WTC11 (cell line): Measurements from ENCODE around the gene TOR4A.

ENCODE experiments used
- IRF2 ChIP-seq: sonication (generic); formaldehyde crosslinking; IDR thresholded peaks from 2 replicates; pipeline ENCODE4 v1.8.0; 2022; ENCODE audit warnings: low read depth, missing genetic modification reagents, borderline replicate concordance
- ZNF423 ChIP-seq: fragments of 250-450 bp; sonication (Bioruptor Pico); IDR thresholded peaks from 2 replicates; pipeline ENCODE4 v2.1.2; 2022; ENCODE audit warnings: mild to moderate bottlenecking, moderate library complexity
- TF ChIP-seq, protein P1 (sequence below): fragments of 200-600 bp; IDR thresholded peaks from 2 replicates; pipeline ENCODE4 v1.8.0; 2022; ENCODE audit warnings: antibody characterized with exemption
- TF ChIP-seq, protein P2 (sequence below): sonication (generic); formaldehyde crosslinking; conservative IDR thresholded peaks from 2 replicates; pipeline ENCODE4 v1.8.1; 2022; ENCODE audit warnings: mild to moderate bottlenecking, missing genetic modification reagents
- TF ChIP-seq, protein P3 (sequence below): sonication (generic); formaldehyde crosslinking; IDR thresholded peaks from 2 replicates; pipeline ENCODE4 v1.8.0; 2022; ENCODE audit warnings: mild to moderate bottlenecking, missing genetic modification reagents
- TF ChIP-seq, protein P4 (sequence below): sonication (generic); formaldehyde crosslinking; IDR thresholded peaks from 2 replicates; pipeline ENCODE4 v1.8.1; 2023; ENCODE audit warnings: mild to moderate bottlenecking, missing genetic modification reagents, moderate library complexity
- TF ChIP-seq, protein P5 (sequence below): sonication (generic); formaldehyde crosslinking; IDR thresholded peaks from 2 replicates; pipeline ENCODE4 v1.8.1; 2023; ENCODE audit warnings: mild to moderate bottlenecking, missing genetic modification reagents, moderate library complexity

DNA sequence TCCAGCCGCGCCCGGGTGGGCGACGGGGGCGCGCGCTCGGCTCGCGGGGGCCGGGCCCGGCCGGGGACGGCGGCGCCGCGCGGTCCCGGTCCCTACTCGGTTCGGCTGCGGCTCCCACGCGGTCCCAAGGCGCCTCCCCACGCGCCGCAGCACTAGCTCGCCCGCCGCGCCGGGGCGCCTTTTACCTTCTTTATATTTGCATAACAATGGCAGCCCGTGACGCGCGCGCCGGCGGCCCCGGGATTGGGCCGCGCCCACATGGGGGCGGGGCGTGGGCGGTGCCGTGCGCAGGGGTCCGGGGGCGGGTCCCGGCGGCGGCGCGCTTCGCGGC is 24.6 kb downstream of the TOR4A start, which contains the start of gene NRARP:
- TF ChIP-seq IRF2 (CRISPR knock-in tag) (no peak), ZNF423 (CRISPR knock-in tag) (no peak)
- TF ChIP-seq, protein P1, sequence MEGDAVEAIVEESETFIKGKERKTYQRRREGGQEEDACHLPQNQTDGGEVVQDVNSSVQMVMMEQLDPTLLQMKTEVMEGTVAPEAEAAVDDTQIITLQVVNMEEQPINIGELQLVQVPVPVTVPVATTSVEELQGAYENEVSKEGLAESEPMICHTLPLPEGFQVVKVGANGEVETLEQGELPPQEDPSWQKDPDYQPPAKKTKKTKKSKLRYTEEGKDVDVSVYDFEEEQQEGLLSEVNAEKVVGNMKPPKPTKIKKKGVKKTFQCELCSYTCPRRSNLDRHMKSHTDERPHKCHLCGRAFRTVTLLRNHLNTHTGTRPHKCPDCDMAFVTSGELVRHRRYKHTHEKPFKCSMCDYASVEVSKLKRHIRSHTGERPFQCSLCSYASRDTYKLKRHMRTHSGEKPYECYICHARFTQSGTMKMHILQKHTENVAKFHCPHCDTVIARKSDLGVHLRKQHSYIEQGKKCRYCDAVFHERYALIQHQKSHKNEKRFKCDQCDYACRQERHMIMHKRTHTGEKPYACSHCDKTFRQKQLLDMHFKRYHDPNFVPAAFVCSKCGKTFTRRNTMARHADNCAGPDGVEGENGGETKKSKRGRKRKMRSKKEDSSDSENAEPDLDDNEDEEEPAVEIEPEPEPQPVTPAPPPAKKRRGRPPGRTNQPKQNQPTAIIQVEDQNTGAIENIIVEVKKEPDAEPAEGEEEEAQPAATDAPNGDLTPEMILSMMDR, result no peak
- TF ChIP-seq, protein P2, sequence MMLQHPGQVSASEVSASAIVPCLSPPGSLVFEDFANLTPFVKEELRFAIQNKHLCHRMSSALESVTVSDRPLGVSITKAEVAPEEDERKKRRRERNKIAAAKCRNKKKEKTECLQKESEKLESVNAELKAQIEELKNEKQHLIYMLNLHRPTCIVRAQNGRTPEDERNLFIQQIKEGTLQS (CRISPR knock-in tag), result no peak
- TF ChIP-seq, protein P3, sequence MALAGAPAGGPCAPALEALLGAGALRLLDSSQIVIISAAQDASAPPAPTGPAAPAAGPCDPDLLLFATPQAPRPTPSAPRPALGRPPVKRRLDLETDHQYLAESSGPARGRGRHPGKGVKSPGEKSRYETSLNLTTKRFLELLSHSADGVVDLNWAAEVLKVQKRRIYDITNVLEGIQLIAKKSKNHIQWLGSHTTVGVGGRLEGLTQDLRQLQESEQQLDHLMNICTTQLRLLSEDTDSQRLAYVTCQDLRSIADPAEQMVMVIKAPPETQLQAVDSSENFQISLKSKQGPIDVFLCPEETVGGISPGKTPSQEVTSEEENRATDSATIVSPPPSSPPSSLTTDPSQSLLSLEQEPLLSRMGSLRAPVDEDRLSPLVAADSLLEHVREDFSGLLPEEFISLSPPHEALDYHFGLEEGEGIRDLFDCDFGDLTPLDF (CRISPR knock-in tag), result no peak
- TF ChIP-seq, protein P4, sequence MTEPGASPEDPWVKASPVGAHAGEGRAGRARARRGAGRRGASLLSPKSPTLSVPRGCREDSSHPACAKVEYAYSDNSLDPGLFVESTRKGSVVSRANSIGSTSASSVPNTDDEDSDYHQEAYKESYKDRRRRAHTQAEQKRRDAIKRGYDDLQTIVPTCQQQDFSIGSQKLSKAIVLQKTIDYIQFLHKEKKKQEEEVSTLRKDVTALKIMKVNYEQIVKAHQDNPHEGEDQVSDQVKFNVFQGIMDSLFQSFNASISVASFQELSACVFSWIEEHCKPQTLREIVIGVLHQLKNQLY (CRISPR knock-in tag), result no peak
- TF ChIP-seq, protein P5, sequence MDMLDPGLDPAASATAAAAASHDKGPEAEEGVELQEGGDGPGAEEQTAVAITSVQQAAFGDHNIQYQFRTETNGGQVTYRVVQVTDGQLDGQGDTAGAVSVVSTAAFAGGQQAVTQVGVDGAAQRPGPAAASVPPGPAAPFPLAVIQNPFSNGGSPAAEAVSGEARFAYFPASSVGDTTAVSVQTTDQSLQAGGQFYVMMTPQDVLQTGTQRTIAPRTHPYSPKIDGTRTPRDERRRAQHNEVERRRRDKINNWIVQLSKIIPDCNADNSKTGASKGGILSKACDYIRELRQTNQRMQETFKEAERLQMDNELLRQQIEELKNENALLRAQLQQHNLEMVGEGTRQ (CRISPR knock-in tag), result no peak
